Measurements from ENCODE around the gene TMEM88. TPM values are rescaled to one million over a fixed set of nuclear protein-coding genes. Genes with fewer than 3 reads are reported as not detected.

Gene TMEM88
- total and polyA plus RNA-seq, 2 of the 13 experiments (the other 11 are each of a cell fraction or from before 2014, with no cell fraction given): 0.31 to 0.66 TPM

DNA sequence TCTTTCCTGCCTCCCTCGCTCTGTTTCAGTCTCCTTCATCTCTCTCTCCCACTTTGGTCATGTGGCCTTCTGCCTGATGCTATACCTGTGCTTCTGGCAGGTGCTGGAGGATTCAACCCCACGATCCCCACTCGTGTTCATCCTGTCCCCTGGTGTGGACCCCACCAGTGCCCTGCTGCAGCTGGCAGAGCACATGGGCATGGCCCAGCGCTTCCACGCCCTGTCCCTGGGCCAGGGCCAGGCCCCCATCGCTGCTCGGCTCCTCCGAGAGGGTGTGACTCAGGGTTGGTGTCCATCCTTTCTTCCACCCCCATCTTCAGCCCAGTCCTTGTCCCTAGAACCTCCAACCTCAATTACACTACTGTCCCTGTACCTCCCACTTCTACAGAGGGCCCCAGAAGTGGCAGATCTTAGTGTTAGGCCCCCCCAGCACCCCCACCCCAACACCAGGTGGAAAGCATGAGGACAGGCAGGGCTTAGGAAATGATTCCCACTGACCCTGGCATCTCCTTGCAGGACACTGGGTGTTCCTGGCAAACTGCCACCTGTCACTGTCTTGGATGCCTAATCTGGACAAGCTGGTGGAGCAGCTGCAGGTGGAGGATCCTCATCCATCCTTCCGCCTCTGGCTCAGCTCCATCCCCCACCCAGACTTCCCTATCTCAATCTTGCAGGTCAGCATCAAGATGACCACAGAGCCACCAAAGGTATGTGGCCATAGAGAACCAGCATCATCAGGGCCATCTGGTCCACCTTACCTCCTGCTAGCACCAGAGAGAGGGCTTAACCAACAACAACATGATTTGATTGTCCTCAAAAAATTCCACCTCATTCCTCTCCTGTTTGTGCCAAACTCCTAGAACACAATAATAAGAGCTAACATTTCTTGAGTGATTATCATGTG, 30.6 kb upstream of the TMEM88 start:
- ATAC-seq: no peak
- Histone ChIP-seq H3K4me2 (ENCODE audit: low read depth, low read length) (no peak overlapping the region), H3K79me2 (ENCODE audit: insufficient read depth, low read length) (no peaks in the 10 kb centered on the region), H2AFZ (ENCODE audit: low read length) (no peak overlapping the region), H3K9me3 (ENCODE audit: low read length) (no peaks in the 10 kb centered on the region), H3K4me1 (ENCODE audit: insufficient read depth, low read length) (no peaks in the 10 kb centered on the region), H3K36me3 (replicated peaks in 1 of 2; ENCODE audit: control insufficient read depth in 1 of 2, insufficient read depth in 2 of 2, low read length in 2 of 2) (no peaks in the 10 kb centered on the region), H3K27me3 (ENCODE audit: control insufficient read depth in 1 of 2, insufficient read depth in 2 of 2, low read length in 2 of 2) (peaks cover 0 to 31% of the 10 kb centered on the region in 2 experiments; a peak in 2 of 5 replicates), H3K27ac (ENCODE audit: extremely low read length, insufficient read depth, low read length) (no peak overlapping the region), H3K4me3 (replicated peaks in 1 of 3; ENCODE audit: insufficient read depth in 1 of 3, low read depth in 2 of 3, low read length in 3 of 3) (no peak overlapping the region), H4K20me1 (ENCODE audit: insufficient read depth, low read length) (no peaks in the 10 kb centered on the region), H3K9ac (ENCODE audit: insufficient read depth, low read depth, low read length) (no peak overlapping the region)
- BruUV-seq (replicated peaks): no TSS peak
- ChIA-PET CTCF (ENCODE audit: low intra/inter-chr PET ratio, low total read pairs) (interaction anchor here (1.0 to 2.0 kb wide), 2 partner anchors 27 to 33 kb away, joined by 4 to 9 read pairs; partner anchors contain the start of genes CYB5D1 and NAA38), POLR2A (interaction anchor here (1.1 to 1.6 kb wide), 3 partner anchors 9 to 33 kb away, joined by 4 to 7 read pairs (median 6); partner anchors contain the start of genes KDM6B and NAA38)
- FAIRE-seq: no peak
- 26% methylated on average over 9 of the region's 9 CpGs for WGBS (ENCODE audit: low lambda C conversion rate)
- in situ Hi-C loops (cut with HindIII; ENCODE audit: extremely low pct_ligation_motif_present, low pct_unique_long_range_greater_than_20kb): loop anchor here (5.0 kb wide), 1 partner anchor 73 kb away; no protein-coding TSS in a partner anchor
- no peak for DNase-seq (ENCODE audit: low spot score)
- intact Hi-C loops (cut with micrococcal nuclease; ENCODE audit: unreplicated experiment): loop anchor here (1.0 to 5.0 kb wide), 2 partner anchors 32 to 82 kb away; no protein-coding TSS in a partner anchor
- TF ChIP-seq MEIS2 (CRISPR knock-in tag; IDR thresholded peaks at IDR 0.05) (no peak), TMF1 (CRISPR knock-in tag; IDR thresholded peaks at IDR 0.05; ENCODE audit: low read depth) (no peak), MTF1 (CRISPR knock-in tag; IDR thresholded peaks at IDR 0.05) (no peak), HOXA9 (CRISPR knock-in tag; IDR thresholded peaks at IDR 0.05; ENCODE audit: borderline replicate concordance) (no peak), ZNF768 (CRISPR knock-in tag; IDR thresholded peaks at IDR 0.05) (no peak), ZNF558 (CRISPR knock-in tag; IDR thresholded peaks at IDR 0.05; ENCODE audit: borderline replicate concordance) (no peak), FOSL1 (CRISPR knock-in tag; IDR thresholded peaks at IDR 0.05; ENCODE audit: borderline replicate concordance) (no peak), RCOR2 (CRISPR knock-in tag; IDR thresholded peaks at IDR 0.05) (no peak), GLMP (CRISPR knock-in tag; IDR thresholded peaks at IDR 0.05; ENCODE audit: borderline replicate concordance) (no peak), HHEX (CRISPR knock-in tag; IDR thresholded peaks at IDR 0.05) (no peak), MIXL1 (CRISPR knock-in tag; IDR thresholded peaks at IDR 0.05) (no peak), ISL2 (CRISPR knock-in tag; IDR thresholded peaks at IDR 0.05) (no peak), NKX3-1 (CRISPR knock-in tag; IDR thresholded peaks at IDR 0.05) (no peak), TGIF2 (CRISPR knock-in tag; IDR thresholded peaks at IDR 0.05) (no peak)
- TF ChIP-seq, protein P1, sequence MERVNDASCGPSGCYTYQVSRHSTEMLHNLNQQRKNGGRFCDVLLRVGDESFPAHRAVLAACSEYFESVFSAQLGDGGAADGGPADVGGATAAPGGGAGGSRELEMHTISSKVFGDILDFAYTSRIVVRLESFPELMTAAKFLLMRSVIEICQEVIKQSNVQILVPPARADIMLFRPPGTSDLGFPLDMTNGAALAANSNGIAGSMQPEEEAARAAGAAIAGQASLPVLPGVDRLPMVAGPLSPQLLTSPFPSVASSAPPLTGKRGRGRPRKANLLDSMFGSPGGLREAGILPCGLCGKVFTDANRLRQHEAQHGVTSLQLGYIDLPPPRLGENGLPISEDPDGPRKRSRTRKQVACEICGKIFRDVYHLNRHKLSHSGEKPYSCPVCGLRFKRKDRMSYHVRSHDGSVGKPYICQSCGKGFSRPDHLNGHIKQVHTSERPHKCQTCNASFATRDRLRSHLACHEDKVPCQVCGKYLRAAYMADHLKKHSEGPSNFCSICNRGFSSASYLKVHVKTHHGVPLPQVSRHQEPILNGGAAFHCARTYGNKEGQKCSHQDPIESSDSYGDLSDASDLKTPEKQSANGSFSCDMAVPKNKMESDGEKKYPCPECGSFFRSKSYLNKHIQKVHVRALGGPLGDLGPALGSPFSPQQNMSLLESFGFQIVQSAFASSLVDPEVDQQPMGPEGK (CRISPR knock-in tag; IDR thresholded peaks at IDR 0.05): no peak
- TF ChIP-seq, protein P2, sequence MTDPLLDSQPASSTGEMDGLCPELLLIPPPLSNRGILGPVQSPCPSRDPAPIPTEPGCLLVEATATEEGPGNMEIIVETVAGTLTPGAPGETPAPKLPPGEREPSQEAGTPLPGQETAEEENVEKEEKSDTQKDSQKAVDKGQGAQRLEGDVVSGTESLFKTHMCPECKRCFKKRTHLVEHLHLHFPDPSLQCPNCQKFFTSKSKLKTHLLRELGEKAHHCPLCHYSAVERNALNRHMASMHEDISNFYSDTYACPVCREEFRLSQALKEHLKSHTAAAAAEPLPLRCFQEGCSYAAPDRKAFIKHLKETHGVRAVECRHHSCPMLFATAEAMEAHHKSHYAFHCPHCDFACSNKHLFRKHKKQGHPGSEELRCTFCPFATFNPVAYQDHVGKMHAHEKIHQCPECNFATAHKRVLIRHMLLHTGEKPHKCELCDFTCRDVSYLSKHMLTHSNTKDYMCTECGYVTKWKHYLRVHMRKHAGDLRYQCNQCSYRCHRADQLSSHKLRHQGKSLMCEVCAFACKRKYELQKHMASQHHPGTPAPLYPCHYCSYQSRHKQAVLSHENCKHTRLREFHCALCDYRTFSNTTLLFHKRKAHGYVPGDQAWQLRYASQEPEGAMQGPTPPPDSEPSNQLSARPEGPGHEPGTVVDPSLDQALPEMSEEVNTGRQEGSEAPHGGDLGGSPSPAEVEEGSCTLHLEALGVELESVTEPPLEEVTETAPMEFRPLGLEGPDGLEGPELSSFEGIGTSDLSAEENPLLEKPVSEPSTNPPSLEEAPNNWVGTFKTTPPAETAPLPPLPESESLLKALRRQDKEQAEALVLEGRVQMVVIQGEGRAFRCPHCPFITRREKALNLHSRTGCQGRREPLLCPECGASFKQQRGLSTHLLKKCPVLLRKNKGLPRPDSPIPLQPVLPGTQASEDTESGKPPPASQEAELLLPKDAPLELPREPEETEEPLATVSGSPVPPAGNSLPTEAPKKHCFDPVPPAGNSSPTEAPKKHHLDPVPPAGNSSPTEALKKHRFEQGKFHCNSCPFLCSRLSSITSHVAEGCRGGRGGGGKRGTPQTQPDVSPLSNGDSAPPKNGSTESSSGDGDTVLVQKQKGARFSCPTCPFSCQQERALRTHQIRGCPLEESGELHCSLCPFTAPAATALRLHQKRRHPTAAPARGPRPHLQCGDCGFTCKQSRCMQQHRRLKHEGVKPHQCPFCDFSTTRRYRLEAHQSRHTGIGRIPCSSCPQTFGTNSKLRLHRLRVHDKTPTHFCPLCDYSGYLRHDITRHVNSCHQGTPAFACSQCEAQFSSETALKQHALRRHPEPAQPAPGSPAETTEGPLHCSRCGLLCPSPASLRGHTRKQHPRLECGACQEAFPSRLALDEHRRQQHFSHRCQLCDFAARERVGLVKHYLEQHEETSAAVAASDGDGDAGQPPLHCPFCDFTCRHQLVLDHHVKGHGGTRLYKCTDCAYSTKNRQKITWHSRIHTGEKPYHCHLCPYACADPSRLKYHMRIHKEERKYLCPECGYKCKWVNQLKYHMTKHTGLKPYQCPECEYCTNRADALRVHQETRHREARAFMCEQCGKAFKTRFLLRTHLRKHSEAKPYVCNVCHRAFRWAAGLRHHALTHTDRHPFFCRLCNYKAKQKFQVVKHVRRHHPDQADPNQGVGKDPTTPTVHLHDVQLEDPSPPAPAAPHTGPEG (CRISPR knock-in tag; IDR thresholded peaks at IDR 0.05): no peak

Measured in HepG2 (cell line).